H1 (cell line): ENCODE data around the gene CDPF1. TPM values are rescaled to one million over a fixed set of nuclear protein-coding genes. Genes with fewer than 3 reads are reported as not detected.

Experiments
- BRCA1 ChIP-seq: IDR thresholded peaks from 2 replicates; pipeline ENCODE4 v1.6.1; 2012; ENCODE audit warnings: low read depth, low read length, improper control_type of control experiment
- EGR1 ChIP-seq: IDR thresholded peaks from 2 replicates; pipeline ENCODE4 v1.6.1; 2011; ENCODE audit warnings: low read depth, low read length, borderline replicate concordance
- JUND ChIP-seq: IDR thresholded peaks from 2 replicates; pipeline ENCODE4 v1.6.1; 2011; ENCODE audit warnings: mild to moderate bottlenecking, improper control_type of control experiment, low read length
- POU5F1 ChIP-seq: IDR thresholded peaks from 2 replicates; pipeline ENCODE4 v1.6.1; 2011; ENCODE audit warnings: low read depth, mild to moderate bottlenecking, low read length, moderate library complexity
- SIN3A ChIP-seq, 2 experiments: IDR thresholded peaks in 1 of 2; conservative IDR thresholded peaks in 1 of 2; 2 replicates each; pipeline ENCODE4 v1.6.1; 2011 to 2012; ENCODE audit warnings: low read length in 2 of 2, improper control_type of control experiment in 1 of 2, low read depth in 1 of 2, mild to moderate bottlenecking in 1 of 2
- TBP ChIP-seq: IDR thresholded peaks from 2 replicates; pipeline ENCODE4 v1.6.1; 2011; ENCODE audit warnings: low read depth, low read length, improper control_type of control experiment
- polyA plus RNA-seq, 7 experiments: library from polyadenylated mRNA; depleted of rRNA in 3 of 7; stranded (reverse) in 5 of 7; unstranded in 2 of 7; fragments of >200 nt in 5 of 7; fragments of 200-250 nt in 2 of 7; gene quantifications; 1 replicate in 5 of 7; 2 replicates in 1 of 7; 4 replicates in 1 of 7; pipeline versions ENCODE4 v1.2.1 to v1.2.3, GENCODE V29; 2011 to 2013; ENCODE audit warnings: missing spikeins in 2 of 7, mixed read lengths in 2 of 7
- total RNA-seq: library from RNA; stranded (reverse); fragmentation: NEBNext Ultra II Directional; extraction: Animal tissue kit (Norgen Biotek cat#: 25700); gene quantifications from 2 replicates; pipeline ENCODE4 v1.2.1, GENCODE V29; 2021
- TF ChIP-seq, protein P1 (sequence below): fragments of 300-600 bp; sonication (generic); IDR thresholded peaks from 2 replicates; pipeline ENCODE4 v1.7.1; 2012; ENCODE audit warnings: low read length, moderate library complexity, mild to moderate bottlenecking, inconsistent platforms; ENCODE audit not compliant: insufficient replicate concordance
- TF ChIP-seq, protein P2 (sequence below): IDR thresholded peaks from 2 replicates; pipeline ENCODE4 v1.6.1; 2012; ENCODE audit warnings: inconsistent platforms
- TF ChIP-seq, protein P3 (sequence below), 3 experiments: IDR thresholded peaks; 1 replicate in 2 of 3; 2 replicates in 1 of 3; pipeline versions ENCODE4 v1.5.1 to v1.6.1; 2011; ENCODE audit warnings: low read length in 3 of 3, mild to moderate bottlenecking in 3 of 3, inconsistent platforms in 2 of 3, low read depth in 1 of 3, moderate library complexity in 1 of 3; ENCODE audit not compliant: insufficient read depth in 1 of 3; ENCODE audit errors: control extremely low read depth in 1 of 3

CDPF1 gene
- total and polyA plus RNA-seq, 2 of the 8 experiments (the other 6 are each of a cell fraction or from before 2014, with no cell fraction given), result 9.7 to 13.7 TPM

DNA sequence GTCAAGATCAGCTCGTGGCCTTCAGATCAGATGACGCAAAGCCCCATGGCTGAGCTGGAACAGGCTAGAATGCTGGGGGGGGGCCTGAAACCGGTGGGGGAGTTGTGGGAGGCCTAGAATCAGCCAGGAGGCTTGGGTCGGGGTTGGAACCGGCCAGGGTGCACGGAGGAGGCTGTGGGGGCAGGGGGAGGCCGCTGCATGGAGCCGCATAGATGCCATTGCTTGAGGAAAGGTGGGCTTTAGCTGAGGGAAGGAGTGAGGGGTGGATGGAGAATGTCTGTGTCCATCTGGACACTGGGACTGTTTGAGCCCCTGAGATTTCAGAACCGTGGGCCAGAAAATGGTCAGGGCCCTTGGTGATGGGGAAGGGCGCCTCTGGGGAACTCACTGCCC is 25.2 kb downstream of the CDPF1 start (continued):
- TF ChIP-seq, protein P1, sequence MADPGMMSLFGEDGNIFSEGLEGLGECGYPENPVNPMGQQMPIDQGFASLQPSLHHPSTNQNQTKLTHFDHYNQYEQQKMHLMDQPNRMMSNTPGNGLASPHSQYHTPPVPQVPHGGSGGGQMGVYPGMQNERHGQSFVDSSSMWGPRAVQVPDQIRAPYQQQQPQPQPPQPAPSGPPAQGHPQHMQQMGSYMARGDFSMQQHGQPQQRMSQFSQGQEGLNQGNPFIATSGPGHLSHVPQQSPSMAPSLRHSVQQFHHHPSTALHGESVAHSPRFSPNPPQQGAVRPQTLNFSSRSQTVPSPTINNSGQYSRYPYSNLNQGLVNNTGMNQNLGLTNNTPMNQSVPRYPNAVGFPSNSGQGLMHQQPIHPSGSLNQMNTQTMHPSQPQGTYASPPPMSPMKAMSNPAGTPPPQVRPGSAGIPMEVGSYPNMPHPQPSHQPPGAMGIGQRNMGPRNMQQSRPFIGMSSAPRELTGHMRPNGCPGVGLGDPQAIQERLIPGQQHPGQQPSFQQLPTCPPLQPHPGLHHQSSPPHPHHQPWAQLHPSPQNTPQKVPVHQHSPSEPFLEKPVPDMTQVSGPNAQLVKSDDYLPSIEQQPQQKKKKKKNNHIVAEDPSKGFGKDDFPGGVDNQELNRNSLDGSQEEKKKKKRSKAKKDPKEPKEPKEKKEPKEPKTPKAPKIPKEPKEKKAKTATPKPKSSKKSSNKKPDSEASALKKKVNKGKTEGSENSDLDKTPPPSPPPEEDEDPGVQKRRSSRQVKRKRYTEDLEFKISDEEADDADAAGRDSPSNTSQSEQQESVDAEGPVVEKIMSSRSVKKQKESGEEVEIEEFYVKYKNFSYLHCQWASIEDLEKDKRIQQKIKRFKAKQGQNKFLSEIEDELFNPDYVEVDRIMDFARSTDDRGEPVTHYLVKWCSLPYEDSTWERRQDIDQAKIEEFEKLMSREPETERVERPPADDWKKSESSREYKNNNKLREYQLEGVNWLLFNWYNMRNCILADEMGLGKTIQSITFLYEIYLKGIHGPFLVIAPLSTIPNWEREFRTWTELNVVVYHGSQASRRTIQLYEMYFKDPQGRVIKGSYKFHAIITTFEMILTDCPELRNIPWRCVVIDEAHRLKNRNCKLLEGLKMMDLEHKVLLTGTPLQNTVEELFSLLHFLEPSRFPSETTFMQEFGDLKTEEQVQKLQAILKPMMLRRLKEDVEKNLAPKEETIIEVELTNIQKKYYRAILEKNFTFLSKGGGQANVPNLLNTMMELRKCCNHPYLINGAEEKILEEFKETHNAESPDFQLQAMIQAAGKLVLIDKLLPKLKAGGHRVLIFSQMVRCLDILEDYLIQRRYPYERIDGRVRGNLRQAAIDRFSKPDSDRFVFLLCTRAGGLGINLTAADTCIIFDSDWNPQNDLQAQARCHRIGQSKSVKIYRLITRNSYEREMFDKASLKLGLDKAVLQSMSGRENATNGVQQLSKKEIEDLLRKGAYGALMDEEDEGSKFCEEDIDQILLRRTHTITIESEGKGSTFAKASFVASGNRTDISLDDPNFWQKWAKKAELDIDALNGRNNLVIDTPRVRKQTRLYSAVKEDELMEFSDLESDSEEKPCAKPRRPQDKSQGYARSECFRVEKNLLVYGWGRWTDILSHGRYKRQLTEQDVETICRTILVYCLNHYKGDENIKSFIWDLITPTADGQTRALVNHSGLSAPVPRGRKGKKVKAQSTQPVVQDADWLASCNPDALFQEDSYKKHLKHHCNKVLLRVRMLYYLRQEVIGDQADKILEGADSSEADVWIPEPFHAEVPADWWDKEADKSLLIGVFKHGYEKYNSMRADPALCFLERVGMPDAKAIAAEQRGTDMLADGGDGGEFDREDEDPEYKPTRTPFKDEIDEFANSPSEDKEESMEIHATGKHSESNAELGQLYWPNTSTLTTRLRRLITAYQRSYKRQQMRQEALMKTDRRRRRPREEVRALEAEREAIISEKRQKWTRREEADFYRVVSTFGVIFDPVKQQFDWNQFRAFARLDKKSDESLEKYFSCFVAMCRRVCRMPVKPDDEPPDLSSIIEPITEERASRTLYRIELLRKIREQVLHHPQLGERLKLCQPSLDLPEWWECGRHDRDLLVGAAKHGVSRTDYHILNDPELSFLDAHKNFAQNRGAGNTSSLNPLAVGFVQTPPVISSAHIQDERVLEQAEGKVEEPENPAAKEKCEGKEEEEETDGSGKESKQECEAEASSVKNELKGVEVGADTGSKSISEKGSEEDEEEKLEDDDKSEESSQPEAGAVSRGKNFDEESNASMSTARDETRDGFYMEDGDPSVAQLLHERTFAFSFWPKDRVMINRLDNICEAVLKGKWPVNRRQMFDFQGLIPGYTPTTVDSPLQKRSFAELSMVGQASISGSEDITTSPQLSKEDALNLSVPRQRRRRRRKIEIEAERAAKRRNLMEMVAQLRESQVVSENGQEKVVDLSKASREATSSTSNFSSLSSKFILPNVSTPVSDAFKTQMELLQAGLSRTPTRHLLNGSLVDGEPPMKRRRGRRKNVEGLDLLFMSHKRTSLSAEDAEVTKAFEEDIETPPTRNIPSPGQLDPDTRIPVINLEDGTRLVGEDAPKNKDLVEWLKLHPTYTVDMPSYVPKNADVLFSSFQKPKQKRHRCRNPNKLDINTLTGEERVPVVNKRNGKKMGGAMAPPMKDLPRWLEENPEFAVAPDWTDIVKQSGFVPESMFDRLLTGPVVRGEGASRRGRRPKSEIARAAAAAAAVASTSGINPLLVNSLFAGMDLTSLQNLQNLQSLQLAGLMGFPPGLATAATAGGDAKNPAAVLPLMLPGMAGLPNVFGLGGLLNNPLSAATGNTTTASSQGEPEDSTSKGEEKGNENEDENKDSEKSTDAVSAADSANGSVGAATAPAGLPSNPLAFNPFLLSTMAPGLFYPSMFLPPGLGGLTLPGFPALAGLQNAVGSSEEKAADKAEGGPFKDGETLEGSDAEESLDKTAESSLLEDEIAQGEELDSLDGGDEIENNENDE, result no peak
- TF ChIP-seq SIN3A (conservative IDR thresholded peaks at IDR 0.05 in 1 of 2, IDR thresholded peaks at IDR 0.05 in 1 of 2; ENCODE audit: low read depth in 1 of 2, low read length in 2 of 2), result no peak
- TF ChIP-seq, protein P2, sequence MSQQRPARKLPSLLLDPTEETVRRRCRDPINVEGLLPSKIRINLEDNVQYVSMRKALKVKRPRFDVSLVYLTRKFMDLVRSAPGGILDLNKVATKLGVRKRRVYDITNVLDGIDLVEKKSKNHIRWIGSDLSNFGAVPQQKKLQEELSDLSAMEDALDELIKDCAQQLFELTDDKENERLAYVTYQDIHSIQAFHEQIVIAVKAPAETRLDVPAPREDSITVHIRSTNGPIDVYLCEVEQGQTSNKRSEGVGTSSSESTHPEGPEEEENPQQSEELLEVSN, result no peak
- TF ChIP-seq, protein P3, sequence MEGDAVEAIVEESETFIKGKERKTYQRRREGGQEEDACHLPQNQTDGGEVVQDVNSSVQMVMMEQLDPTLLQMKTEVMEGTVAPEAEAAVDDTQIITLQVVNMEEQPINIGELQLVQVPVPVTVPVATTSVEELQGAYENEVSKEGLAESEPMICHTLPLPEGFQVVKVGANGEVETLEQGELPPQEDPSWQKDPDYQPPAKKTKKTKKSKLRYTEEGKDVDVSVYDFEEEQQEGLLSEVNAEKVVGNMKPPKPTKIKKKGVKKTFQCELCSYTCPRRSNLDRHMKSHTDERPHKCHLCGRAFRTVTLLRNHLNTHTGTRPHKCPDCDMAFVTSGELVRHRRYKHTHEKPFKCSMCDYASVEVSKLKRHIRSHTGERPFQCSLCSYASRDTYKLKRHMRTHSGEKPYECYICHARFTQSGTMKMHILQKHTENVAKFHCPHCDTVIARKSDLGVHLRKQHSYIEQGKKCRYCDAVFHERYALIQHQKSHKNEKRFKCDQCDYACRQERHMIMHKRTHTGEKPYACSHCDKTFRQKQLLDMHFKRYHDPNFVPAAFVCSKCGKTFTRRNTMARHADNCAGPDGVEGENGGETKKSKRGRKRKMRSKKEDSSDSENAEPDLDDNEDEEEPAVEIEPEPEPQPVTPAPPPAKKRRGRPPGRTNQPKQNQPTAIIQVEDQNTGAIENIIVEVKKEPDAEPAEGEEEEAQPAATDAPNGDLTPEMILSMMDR (IDR thresholded peaks at IDR 0.05; ENCODE audit: control extremely low read depth in 1 of 3, insufficient read depth in 1 of 3, low read depth in 1 of 3, low read length in 3 of 3), result no peak
- TF ChIP-seq EGR1, result no peak
- TF ChIP-seq JUND, result no peak
- no peak for TF ChIP-seq TBP
- TF ChIP-seq POU5F1, result no peak
- no peak for TF ChIP-seq BRCA1
